Progenitor cell of endocrine pancreas (in vitro differentiated cells): ENCODE measurements around the gene GPC3. TPM values are rescaled to one million over a fixed set of nuclear protein-coding genes. Genes with fewer than 3 reads are reported as not detected.
A peak's percentile ranks its signal among the peaks of the same experiment; 100 is the strongest.
"Not testable (repeated sequence)": the region's sequence is repeated elsewhere in the genome, so short reads cannot be mapped to it uniquely, and the experiment has no call there.

Experiments used
- DNase-seq: peaks from one replicate; pipeline ENCODE4 v3.0.0; 2021; ENCODE audit warnings: low spot score; ENCODE audit not compliant: unreplicated experiment
- H3K27ac Mint-ChIP-seq: 2 replicates; pipeline ENCODE4 v1.8.0; 2021; ENCODE audit warnings: mild to moderate bottlenecking, moderate library complexity, mixed read lengths
- H3K27me3 Mint-ChIP-seq: 2 replicates; pipeline ENCODE4 v1.8.0; 2021; ENCODE audit warnings: mixed read lengths
- H3K36me3 Mint-ChIP-seq: 2 replicates; pipeline ENCODE4 v1.8.0; 2022; ENCODE audit warnings: mixed read lengths; ENCODE audit not compliant: insufficient read depth
- H3K4me1 Mint-ChIP-seq: 2 replicates; pipeline ENCODE4 v1.8.0; 2021; ENCODE audit warnings: low read depth, mixed read lengths
- H3K4me3 Mint-ChIP-seq: 2 replicates; pipeline ENCODE4 v1.8.0; 2021; ENCODE audit warnings: low read depth, mild to moderate bottlenecking, moderate library complexity, mixed read lengths
- H3K9me3 Mint-ChIP-seq: 2 replicates; pipeline ENCODE4 v1.8.0; 2021; ENCODE audit warnings: low read depth, mixed read lengths
- CTCF ChIP-seq: fragments of 200-600 bp; sonication (generic); IDR thresholded peaks from one replicate; pipeline ENCODE4 v1.5.0; 2021; ENCODE audit warnings: antibody characterized with exemption, mild to moderate bottlenecking; ENCODE audit not compliant: unreplicated experiment
- total RNA-seq: library from RNA; stranded (reverse); gene quantifications from 2 replicates; pipeline ENCODE4 v1.2.1, GENCODE V29; 2021

GPC3 gene
- total RNA-seq, 1 donor from 2014 or later: 197 TPM

- H3K27ac Mint-ChIP-seq: no peak overlapping the region
- DNase-seq: no peak
- H3K36me3 Mint-ChIP-seq: no peaks in the 10 kb centered on the region
- H3K9me3 Mint-ChIP-seq: no peaks in the 10 kb centered on the region
- peaks cover 5% of the 10 kb centered on the region for H3K4me1 Mint-ChIP-seq
- no peak for TF ChIP-seq CTCF
- no peak overlapping the region for H3K4me3 Mint-ChIP-seq
- no peaks in the 10 kb centered on the region for H3K27me3 Mint-ChIP-seq
These were observed 352.2 kb downstream of the GPC3 start for GRCh38 chrX:133633162-133633561.

DNA sequence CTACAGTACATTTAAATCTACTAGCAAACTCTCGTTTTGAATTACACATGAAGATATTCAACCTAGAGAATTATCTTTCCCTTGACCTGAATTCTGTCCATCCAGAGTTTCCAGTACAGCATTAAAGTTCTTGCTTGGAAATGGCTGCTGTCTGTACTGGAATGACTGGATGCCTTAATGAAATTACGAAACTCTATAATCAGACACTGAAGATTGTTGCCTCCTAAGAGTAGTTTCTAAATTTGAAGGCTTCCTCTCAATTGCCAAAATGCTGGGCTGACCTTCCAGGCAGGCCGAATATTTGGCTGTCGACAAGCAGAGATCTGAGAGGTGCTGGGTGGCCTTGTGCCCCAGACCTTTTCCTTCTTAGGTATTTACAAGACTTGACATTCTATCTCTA, 355.0 kb downstream of the GPC3 start:
- Mint-ChIP-seq H3K4me1 (peaks cover 9% of the 10 kb centered on the region), H3K27me3 (no peaks in the 10 kb centered on the region), H3K27ac (peak overlapping the region; percentile 6), H3K36me3 (peaks cover 2% of the 10 kb centered on the region), H3K4me3 (no peak overlapping the region), H3K9me3 (no peaks in the 10 kb centered on the region)
- TF ChIP-seq CTCF: no peak
- DNase-seq: no peak

- peaks cover 3% of the 10 kb centered on the region for H3K36me3 Mint-ChIP-seq
- peaks cover 5% of the 10 kb centered on the region for H3K9me3 Mint-ChIP-seq
- no peak overlapping the region for H3K27ac Mint-ChIP-seq
These were observed 357.7 kb downstream of the GPC3 start for GRCh38 chrX:133627673-133628072.

DNA sequence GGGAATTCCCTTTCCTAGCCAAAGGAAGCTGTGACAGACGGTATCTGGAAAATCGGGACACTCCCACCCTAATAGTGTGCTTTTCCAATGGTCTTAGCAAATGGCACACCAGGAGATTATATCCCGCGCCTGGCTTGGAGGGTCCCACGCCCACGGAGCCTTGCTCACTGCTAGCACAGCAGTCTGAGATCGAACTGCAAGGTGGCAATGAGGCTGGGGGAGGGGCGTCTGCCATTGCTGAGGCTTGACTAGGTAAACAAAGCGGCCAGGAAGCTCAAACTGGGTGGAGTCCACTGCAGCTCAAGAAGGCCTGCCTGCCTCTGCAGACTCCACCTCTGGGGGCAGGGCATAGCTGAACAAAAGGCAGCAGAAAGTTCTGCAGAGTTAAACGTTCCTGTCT, 364.0 kb downstream of the GPC3 start:
- H3K27ac Mint-ChIP-seq, H3K27me3 Mint-ChIP-seq, H3K4me1 Mint-ChIP-seq, DNase-seq, H3K36me3 Mint-ChIP-seq, H3K4me3 Mint-ChIP-seq: not testable (repeated sequence)
- peaks cover 15% of the 10 kb centered on the region for H3K9me3 Mint-ChIP-seq

More at GRCh38 chrX:133627673-133628072, 357.7 kb downstream of the GPC3 start:
- Mint-ChIP-seq H3K27me3 (no peaks in the 10 kb centered on the region), H3K4me3 (no peak overlapping the region), H3K4me1 (peaks cover 8% of the 10 kb centered on the region)
- DNase-seq: no peak
- TF ChIP-seq CTCF: no peak

- Mint-ChIP-seq H3K27ac (no peak overlapping the region), H3K9me3 (peaks cover 19% of the 10 kb centered on the region), H3K27me3 (no peaks in the 10 kb centered on the region), H3K4me1 (no peaks in the 10 kb centered on the region), H3K4me3 (no peak overlapping the region), H3K36me3 (peaks cover 9% of the 10 kb centered on the region)
- TF ChIP-seq CTCF: no peak
- DNase-seq: no peak
These were observed 373.7 kb downstream of the GPC3 start for GRCh38 chrX:133611676-133612075.

- Mint-ChIP-seq H3K4me3 (no peak overlapping the region), H3K36me3 (peaks cover 6% of the 10 kb centered on the region), H3K9me3 (peaks cover 12% of the 10 kb centered on the region), H3K27me3 (no peaks in the 10 kb centered on the region), H3K4me1 (no peaks in the 10 kb centered on the region), H3K27ac (no peak overlapping the region)
- no peak for TF ChIP-seq CTCF
- DNase-seq: no peak
These were observed 375.3 kb downstream of the GPC3 start for GRCh38 chrX:133610056-133610455.
